HG03025 (cell line): ENCODE measurements around the gene TBL1X.

Source experiments
- ATAC-seq: cut with Tn5 transposase; IDR thresholded peaks from one replicate; pipeline ENCODE4 v1.9.1; 2021; ENCODE audit warnings: mild to moderate bottlenecking, moderate library complexity; ENCODE audit not compliant: unreplicated experiment, low FRiP score

The TBL1X gene

DNA sequence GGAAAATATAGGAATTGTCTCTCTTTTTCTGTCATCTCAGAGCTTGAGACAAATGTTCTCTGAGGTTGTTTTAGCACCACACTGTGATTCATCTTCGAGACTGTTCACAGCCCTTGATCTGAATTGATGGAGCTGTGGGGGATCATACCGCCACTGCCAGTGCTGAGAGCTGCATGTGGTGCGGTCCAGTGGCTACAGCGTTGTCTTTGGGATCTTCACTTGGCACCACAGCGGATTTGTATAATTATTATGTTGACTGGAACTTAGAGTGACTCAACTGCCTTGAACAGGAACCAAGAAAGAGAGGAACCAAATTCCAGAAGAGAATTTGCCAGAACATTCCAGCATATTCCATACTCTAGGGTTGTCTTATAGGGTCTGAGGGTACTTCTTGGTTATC, 29.1 kb downstream of the TBL1X start:
- no peak for ATAC-seq

DNA sequence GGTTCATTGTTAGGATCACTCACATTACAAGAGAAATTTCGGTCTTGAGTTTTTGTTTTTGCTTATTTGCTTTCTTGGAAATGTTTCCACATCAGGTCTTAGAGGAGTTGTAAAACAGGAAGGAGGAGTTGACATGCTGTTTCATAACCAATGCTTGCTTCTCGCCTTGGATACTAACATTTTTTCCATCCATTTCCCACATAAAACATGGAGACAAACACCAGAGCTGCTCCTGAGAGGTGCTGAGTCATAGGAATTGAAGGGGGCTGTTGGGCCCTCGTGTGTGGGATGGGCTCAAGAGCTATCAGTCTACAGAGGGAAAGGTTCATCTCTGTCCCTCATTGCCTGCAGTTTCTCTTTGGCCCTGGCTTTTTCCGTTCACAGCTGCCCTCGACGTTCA, 29.9 kb downstream of the TBL1X start:
- ATAC-seq: no peak

DNA sequence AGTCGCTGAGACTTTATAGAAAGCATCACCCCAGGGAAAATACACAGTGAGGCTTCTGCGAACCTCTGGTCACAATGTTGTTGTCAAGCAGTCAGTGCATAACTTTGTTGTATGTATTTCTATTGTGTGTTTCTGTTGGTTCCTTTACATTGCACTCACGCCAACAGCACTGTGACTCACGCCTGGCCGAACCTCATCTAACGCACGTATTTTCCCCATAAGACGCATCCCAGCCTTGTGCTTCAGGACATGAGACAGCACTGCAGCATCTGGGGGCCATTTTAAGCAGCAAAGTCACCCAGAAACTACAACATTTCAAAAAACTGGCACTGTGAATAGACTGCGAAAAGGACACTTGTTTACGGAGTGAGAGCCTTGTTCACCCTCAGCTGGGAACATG, 30.6 kb downstream of the TBL1X start:
- ATAC-seq: no peak

DNA sequence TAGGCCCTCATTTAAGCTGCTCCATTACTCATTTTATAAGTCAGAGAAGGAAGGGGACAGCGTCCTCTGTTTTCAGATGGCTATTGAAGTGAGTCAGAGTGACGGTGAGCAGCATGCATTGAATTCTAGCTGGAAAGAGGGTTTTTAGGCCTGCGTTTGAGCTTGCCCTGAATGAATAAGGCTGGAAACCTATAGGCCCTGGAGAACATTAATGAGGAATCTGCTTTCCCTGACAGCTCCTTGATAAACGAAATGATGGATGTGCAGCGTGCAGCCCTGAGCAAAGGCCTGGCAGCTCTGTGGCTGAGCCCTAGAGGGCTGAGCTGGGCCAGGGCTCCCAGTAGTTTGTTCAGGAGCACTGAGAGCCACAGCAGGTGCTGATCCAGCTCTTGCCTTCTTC, 33.4 kb downstream of the TBL1X start:
- ATAC-seq: no peak

DNA sequence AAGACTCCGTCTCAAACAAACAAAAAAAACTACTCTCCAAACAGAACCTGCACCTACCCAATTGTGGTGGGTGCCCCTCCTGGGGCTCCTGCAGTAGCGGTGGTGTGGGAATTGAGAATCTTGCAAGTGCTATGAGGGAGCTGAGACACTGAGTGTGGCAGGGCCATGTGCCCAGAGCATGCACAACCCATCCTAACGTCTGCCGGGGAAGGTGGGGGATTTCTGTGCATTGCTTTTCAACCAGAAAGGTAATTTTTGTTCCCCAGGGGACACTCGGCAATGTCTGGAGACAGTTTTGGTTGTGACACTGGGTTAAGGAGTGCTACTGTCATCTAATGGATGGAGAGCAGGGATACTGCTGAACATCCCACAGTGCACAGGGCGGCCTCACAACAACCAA, 35.7 kb downstream of the TBL1X start:
- no peak for ATAC-seq

DNA sequence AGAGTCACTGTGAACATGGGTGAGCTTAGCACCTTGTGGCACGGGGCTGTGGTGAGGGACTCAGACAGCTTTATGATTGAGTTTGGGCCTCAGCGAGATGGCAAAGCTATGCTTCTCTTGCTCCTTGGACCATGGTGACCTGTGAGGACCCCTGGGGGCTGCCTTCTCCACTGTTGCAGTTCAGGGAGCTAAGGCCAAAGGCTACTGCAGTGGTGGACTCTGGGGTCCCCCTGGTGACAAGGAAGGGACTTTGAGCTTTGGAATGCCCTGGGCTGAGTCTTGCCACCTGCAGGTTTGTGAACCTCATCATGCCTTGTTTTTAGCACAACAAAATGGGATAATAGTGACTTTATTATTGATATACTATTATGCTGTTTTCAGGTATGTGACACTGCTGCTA, 36.5 kb downstream of the TBL1X start:
- ATAC-seq: no peak

DNA sequence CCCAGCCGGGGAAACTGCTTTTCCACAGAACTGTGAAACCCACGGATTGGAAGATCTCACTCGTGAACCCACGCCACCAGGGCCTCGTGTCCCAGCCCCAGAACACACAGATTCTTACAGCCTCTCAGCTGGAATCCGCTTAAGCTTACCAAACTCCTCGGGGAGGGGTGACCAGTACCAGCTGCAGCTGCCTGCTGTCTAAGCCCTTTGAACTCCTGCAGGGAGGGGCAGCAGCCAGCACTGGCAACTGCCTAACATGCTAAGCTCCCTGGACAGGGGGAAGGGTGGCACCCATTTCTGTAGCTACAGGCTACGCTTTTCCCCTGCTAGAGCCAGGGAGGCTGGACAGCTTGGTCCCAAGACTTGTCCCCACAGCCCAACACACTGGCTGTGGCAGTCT, 38.4 kb downstream of the TBL1X start:
- no peak for ATAC-seq

DNA sequence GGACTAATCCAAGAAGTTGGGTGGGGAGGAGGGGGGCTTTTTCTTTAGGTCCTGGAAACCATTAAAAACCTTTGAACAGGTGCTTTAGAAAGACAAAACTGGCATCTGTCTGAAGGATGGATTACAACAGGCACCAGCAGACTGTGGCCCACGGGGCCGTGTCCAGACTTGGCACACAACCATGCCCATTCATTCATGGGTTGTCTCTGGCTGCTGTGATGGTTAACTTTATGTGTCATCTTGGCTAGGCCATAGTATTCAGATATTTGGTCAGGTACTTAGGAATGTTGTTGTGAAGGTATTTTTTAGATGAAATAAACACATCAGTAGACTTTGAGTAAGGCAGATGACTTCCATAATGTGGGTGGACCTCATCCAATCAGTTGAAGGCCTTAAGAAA, 45.5 kb downstream of the TBL1X start:
- ATAC-seq: no peak

DNA sequence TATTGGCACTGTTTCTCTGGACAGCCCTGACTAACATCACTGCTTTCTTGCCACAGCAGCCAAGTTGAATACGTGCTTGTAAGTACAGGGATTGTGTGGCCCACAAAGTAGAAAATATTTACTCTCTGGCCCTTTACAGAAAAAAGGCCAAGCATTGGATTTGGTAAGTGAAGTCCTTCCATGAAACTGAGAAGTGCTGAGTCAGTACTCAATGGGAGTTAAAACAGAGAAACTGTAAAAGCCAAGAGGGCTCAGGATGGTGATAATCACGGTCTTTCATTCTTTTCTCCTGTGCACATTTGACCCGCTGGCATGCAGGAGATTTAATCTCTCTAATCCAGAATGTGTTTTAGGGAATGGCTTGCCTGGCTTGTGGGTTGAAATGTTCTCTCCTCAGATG, 46.1 kb downstream of the TBL1X start:
- ATAC-seq: no peak

DNA sequence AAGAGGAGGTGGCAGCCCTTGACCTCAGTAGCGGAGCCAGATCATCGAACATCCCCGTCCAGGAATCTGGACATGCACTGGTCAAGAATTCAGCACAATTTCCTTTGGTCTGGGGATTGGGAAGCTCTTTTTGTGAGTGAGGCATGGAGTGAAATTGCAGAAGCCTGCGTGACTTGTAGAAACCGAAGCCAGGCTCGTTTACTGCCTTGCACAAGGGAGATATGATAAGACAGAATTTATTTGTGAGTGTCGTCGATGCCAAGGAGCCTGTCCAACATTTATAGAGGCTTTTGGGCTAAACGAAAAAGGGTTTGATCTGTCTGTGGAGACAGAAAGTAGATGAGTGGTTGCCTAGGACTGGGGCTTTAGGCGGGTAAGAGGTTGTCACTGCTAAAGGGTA, 50.6 kb downstream of the TBL1X start:
- ATAC-seq: no peak

DNA sequence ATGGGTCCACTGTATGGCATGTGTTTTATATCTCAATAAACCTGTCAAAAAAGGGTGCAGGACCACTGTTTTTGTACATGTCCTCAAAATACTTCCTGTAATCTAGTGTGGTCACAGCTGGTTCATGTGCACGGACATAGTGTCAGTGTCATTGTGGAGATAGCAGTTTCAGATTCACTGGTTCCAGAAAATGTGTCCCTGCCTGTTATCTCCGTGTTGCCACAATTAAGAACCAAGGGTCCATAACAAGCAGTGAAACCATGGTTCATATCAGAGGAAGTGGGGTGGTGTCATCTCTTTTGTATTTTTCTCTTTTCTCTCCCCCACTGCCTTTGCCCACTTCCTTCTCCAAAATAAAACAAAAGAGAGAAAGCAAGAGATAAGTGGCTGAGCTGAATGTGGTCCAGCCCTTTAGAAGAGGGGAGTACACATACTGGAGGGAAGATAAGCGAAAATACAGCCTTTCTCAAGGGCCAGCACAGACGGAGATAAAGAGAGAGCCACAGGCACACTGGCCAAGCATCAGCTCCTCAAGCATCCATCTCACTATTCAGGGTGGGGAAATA, 51.2 kb downstream of the TBL1X start:
- ATAC-seq: no peak

DNA sequence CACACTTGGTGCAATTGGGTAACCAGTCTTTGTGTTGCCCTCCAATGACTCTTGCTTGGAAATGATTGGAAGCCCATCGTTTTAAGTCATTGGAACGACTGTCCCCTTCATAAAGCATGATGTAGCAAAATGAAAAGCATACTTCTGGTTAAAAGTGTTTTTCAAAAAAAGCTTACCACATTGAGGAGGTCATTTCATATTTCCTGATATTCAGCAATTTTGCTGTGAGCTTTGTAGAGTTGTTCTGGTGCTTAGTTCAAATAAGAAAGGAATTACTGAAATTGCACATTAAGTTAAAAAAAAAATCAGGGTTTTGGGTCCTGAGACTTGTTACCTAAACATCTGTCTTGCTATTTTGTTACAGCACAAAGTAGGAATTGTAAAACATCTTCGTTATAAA, 51.8 kb downstream of the TBL1X start:
- ATAC-seq: no peak

DNA sequence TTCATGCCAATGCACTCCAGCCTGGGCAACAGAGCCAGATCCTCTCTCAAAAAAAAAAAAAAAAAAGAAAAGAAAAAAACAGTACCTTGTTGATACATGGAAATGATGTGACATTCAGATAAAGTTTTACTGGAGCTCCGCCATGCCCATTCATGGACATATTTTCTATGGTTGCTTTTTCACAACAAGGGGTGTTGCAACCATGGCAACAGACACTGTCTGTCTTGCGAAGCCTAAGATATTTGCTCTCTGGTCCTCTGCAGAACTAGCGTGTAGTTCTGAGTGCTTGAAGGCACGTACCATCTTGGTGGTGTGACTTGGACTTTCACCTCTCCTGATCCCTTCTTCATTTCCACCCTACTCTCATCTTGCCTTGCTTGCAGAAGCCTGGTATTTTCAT, 53.2 kb downstream of the TBL1X start:
- no peak for ATAC-seq

DNA sequence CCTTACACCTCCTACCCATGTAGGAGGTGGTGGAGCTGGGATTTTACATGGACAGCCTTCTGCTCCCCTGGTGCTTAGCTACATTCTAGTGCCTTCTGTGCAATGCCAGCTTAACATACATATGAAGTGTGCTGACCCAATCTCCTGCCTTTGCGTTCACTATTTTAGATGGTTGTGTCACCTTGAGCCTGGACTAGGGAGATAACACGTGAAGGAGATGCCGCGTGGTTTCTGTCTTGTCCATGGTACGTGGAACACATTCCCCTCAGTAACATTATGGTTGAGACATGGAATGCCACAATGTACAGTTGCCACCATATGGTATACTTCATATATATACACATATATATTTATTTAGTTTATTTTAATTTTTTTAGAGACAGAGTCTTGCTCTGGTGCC, 54.0 kb downstream of the TBL1X start:
- ATAC-seq: no peak

DNA sequence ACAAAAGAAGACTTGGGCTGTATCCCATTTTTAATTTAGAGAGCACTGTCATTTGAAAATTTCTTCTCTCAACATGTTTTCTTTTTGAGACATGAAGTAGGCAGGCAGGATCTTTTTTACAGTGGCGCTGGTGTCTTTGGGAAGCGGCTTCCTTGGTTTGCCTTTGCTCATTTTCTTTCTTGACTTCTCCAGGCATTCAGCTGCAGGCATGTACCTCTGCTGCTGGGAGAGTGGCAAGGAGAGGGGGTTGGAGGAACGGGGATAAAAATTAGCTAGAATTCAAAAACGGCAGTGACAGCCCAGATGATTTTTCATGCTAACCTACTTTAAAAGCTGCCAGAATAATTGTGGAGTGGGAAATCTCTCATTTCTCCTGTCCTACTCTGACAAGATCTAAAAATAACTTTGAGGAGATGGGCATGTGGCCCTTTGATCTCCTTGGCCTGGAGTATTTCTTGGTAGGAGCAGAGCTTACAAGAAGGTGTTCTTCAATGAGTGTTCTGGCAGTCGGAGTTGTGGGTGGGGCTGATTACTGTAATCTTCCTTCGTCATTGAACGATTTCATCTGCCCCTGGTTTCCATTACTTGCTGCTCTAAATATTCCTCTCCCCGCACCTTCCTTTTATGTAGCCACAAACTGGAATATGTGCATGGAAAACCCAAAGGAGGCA, 54.8 kb downstream of the TBL1X start:
- ATAC-seq: no peak

DNA sequence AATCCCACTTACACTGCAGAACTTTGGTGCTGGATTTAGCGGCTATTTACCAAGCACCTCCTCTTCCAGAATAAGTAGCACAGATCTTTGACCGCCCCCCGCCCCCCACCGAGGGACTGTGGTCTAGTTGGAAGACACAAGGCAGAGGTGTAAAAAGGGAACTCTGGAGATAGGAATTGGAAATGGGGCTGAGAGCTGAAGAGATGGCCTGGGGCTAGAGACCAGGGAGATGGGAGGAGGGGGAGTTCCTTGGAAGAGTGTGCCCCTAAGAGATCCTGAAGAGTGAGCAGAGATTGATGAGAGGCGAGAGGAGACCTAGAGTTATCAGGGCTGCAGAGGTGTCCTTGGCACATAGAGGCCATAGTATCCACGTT, 55.3 kb downstream of the TBL1X start:
- ATAC-seq: no peak

DNA sequence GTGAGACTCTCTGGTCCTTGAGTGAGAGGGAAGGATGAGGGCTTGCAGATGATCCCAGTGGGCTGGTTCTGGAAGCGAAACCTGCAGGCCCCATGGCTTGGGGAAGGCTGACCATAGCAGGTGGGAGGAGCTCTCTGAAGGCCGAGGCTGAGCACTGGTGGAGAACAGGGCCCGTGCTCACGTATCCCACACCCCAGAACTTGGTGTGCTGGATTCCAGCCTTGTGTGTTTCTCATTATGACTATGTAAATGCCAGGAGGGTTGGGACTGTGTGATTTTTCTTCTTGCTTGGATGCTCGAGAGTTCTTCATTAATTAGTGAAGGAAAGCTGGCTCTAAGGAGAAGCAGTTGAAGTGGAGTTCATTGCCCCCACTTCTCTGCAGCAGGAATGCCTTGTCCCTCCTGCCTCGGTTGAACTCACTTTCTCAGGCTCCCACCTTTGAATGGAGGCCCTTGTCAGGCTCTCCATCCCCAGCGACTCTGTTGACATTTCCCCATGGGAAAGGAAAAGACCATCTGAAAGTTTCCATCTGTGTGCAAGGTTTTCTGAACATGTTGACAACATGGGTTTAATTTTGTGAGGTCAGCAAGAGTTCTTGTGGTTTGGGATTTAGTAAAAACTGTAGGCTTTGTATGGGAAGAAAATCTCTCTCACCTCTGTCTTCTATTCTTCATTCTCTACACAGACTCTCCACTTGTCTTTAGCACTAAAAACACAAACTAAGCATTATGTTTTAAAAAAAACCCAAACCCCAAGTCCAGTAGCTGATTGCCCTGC, 57.7 kb downstream of the TBL1X start:
- no peak for ATAC-seq

DNA sequence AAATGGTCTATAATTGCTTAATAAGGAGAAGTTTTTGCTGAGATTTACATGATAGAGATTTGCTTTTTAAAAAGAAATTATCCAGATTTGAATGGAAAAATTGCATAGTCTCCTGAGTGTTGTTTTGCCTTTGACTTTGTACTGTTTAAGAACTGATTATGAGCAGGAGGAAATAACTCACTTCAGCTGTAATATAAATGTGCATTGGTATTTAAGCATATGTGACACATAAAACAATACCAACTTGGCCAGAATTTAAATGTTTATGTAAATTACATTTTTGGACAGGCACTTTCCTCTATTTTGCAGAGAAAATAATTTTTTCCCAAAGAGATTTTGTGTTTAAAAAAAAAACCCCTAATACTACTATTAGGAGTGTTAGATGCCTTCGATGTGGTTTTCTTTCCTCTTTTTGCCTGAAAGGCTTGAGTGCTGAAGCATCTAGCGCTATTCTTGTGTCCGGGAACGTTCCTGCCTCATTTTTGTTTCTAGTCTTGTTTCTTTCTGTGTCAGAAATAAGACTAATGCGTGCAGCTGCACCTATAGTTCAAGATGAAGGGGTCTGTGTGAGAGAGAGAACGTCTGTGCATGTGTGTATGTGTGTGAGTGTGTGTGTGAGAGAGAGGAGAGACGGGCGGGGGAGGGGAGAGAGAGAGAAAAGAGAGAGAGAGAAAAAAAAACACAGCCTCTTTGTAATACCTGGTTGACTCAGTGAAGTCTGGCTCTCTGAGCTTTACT, 60.8 kb downstream of the TBL1X start:
- no peak for ATAC-seq

DNA sequence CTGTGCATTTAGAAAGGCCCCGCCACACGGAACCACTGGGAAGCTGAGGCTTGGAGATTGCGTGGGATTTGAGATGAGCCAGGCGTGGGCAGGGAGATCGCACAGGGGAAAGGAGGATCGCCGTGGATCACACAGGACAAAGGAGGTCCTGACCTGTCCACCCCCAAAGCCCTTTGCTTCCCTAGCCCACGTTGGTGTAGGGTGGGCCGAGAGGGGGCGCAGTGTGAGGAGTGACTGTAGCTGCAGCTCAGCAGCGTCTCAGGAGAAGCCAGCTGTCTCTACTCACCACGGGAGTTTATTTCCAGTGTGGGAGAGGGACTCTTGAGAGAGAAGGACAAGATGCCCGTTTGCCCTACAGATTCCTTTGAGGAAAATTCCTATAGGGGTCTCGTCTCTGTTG, 62.1 kb downstream of the TBL1X start:
- no peak for ATAC-seq

DNA sequence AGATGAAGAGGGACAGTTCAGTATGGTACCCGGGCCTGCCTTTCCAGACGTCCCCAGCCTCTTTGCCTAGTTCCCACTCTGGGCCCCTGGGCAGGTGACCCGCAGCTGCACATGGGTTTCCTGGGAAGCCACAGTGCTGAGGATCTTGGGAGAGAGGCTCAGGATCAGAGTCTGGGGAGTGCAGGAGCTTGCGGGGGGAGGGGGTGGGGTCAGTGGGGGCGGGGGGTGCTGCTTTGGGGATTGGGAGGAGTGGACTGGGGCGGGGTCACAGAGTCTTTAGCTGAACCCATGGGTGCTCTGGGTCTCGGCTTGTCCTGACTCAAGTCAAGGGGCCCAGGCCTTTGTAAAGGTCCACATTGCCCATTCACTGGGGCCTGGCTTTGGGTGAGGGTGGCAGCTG, 63.6 kb downstream of the TBL1X start:
- no peak for ATAC-seq

DNA sequence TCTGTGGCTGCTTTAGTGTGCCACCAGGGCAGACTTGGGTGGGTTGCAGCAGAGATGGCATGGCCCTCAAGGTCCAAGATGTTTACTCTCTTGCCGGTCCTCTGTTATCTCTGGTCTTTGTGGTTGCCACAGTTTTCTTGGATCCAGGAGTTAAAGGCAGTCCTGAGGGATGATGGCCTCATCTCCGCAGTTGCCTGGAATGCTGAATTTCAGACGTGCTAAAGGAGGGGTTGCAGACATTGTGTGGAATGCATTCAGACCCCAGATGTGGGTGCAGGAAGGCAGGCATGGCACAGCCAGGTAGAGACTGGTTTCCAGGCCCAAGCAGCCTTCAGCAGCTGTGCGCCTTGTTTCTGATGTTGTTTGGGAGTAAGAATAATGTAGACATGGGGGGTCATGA, 64.4 kb downstream of the TBL1X start:
- ATAC-seq: no peak
